HEK293 (cell line): ENCODE measurements around the gene CNN1.

Experiments
- CTCF ChIA-PET: fragments of 350-600 bp; formaldehyde crosslinking; extraction: SDS; loops from one replicate; lab custom pipeline; 2021; ENCODE audit warnings: antibody characterized with exemption; lab: Yijun Ruan, JAX
- POLR2A ChIA-PET: fragments of 300-600 bp; formaldehyde crosslinking; extraction: SDS; loops from one replicate; lab custom pipeline; 2020; ENCODE audit warnings: antibody characterized with exemption, inconsistent platforms; lab: Yijun Ruan, JAX
- H3K27ac ChIP-seq: fragments of 200-500 bp; sonication (Bioruptor generic); 2 replicates; pipeline ENCODE4 v1.5.1; 2014; ENCODE audit warnings: low read depth, low read length, control low read depth, inconsistent platforms; ENCODE audit errors: extremely low read depth
- H3K36me3 ChIP-seq, 2 experiments: fragments of 200-500 bp in 1 of 2; sonication (Bioruptor generic) in 1 of 2; 1 replicate in 1 of 2; 2 replicates in 1 of 2; pipeline ENCODE4 v1.5.1; 2014 to 2017; ENCODE audit warnings: inconsistent platforms in 2 of 2, low read length in 2 of 2; ENCODE audit not compliant: control insufficient read depth in 2 of 2, insufficient read depth in 1 of 2
- H3K4me1 ChIP-seq: fragments of 200-500 bp; sonication (Bioruptor generic); 2 replicates; pipeline ENCODE4 v1.5.1; 2014; ENCODE audit warnings: mild to moderate bottlenecking, low read length, inconsistent platforms; ENCODE audit not compliant: control insufficient read depth, insufficient read depth
- H3K4me3 ChIP-seq: 2 replicates; pipeline ENCODE4 v1.5.1; 2011; ENCODE audit warnings: low read depth, mild to moderate bottlenecking, control low read depth, low read length, moderate library complexity
- H3K9me3 ChIP-seq: fragments of 200-500 bp; sonication (Bioruptor generic); 2 replicates; pipeline ENCODE4 v1.5.1; 2014; ENCODE audit warnings: low read depth, low read length, inconsistent platforms; ENCODE audit not compliant: control insufficient read depth, insufficient read depth
- AEBP2 ChIP-seq: fragments of 450-650 bp; formaldehyde crosslinking; IDR thresholded peaks from 2 replicates; pipeline ENCODE4 v1.5.1; 2016; ENCODE audit warnings: missing biosample characterization, missing genetic modification characterization, borderline replicate concordance
- CTCF ChIP-seq: fragments of 450-650 bp; formaldehyde crosslinking; IDR thresholded peaks from 2 replicates; pipeline ENCODE4 v1.5.1; 2016; ENCODE audit warnings: missing biosample characterization, missing genetic modification characterization
- EGR2 ChIP-seq: fragments of 450-650 bp; formaldehyde crosslinking; IDR thresholded peaks from 2 replicates; pipeline ENCODE4 v1.5.1; 2016; ENCODE audit warnings: low read depth, missing biosample characterization, missing genetic modification characterization
- ELK4 ChIP-seq: IDR thresholded peaks from 2 replicates; pipeline ENCODE4 v1.6.1; 2011; ENCODE audit warnings: mild to moderate bottlenecking, low read depth, low read length, borderline replicate concordance
- IKZF3 ChIP-seq: fragments of 450-650 bp; IDR thresholded peaks from 2 replicates; pipeline ENCODE4 v1.5.0; 2018; ENCODE audit warnings: missing biosample characterization, mild to moderate bottlenecking, missing genetic modification characterization, moderate library complexity
- KLF7 ChIP-seq: fragments of 450-650 bp; formaldehyde crosslinking; IDR thresholded peaks from 2 replicates; pipeline ENCODE4 v1.5.1; 2016; ENCODE audit warnings: missing biosample characterization, missing genetic modification characterization, borderline replicate concordance
- OSR2 ChIP-seq: fragments of 450-650 bp; formaldehyde crosslinking; IDR thresholded peaks from 2 replicates; pipeline ENCODE4 v1.5.1; 2016; ENCODE audit warnings: missing biosample characterization, missing genetic modification characterization
- PATZ1 ChIP-seq: fragments of 450-650 bp; formaldehyde crosslinking; IDR thresholded peaks from 2 replicates; pipeline ENCODE4 v1.5.1; 2016; ENCODE audit warnings: missing biosample characterization, missing genetic modification characterization
- REPIN1 ChIP-seq: fragments of 450-650 bp; formaldehyde crosslinking; IDR thresholded peaks from 2 replicates; pipeline ENCODE4 v1.5.1; 2017; ENCODE audit warnings: missing biosample characterization, missing genetic modification characterization, low read depth
- SALL2 ChIP-seq: fragments of 450-650 bp; formaldehyde crosslinking; IDR thresholded peaks from 2 replicates; pipeline ENCODE4 v1.5.0; 2017; ENCODE audit warnings: missing biosample characterization, mild to moderate bottlenecking, missing genetic modification characterization, borderline replicate concordance
- SP2 ChIP-seq: fragments of 450-650 bp; formaldehyde crosslinking; IDR thresholded peaks from 2 replicates; pipeline ENCODE4 v1.5.1; 2016; ENCODE audit warnings: missing biosample characterization, missing genetic modification characterization
- ZBTB11 ChIP-seq: fragments of 450-650 bp; formaldehyde crosslinking; conservative IDR thresholded peaks from 2 replicates; pipeline ENCODE4 v1.5.1; 2016; ENCODE audit warnings: low read depth, missing biosample characterization, missing genetic modification characterization
- ZBTB17 ChIP-seq: fragments of 450-650 bp; formaldehyde crosslinking; IDR thresholded peaks from 2 replicates; pipeline ENCODE4 v1.5.1; 2016; ENCODE audit warnings: missing biosample characterization, missing genetic modification characterization
- ZBTB20 ChIP-seq: fragments of 450-650 bp; formaldehyde crosslinking; IDR thresholded peaks from 2 replicates; pipeline ENCODE4 v1.5.1; 2016; ENCODE audit warnings: missing biosample characterization, missing genetic modification characterization
- ZBTB48 ChIP-seq: fragments of 450-650 bp; formaldehyde crosslinking; IDR thresholded peaks from 2 replicates; pipeline ENCODE4 v1.5.1; 2016; ENCODE audit warnings: missing biosample characterization, missing genetic modification characterization
- ZNF10 ChIP-seq: fragments of 450-650 bp; formaldehyde crosslinking; IDR thresholded peaks from 2 replicates; pipeline ENCODE4 v1.5.1; 2017; ENCODE audit warnings: missing biosample characterization, missing genetic modification characterization
- ZNF184 ChIP-seq: fragments of 450-650 bp; IDR thresholded peaks from 2 replicates; pipeline ENCODE4 v1.5.1; 2018; ENCODE audit warnings: missing biosample characterization, mild to moderate bottlenecking, missing genetic modification characterization
- ZNF302 ChIP-seq: fragments of 450-650 bp; formaldehyde crosslinking; IDR thresholded peaks from 2 replicates; pipeline ENCODE4 v1.5.1; 2016; ENCODE audit warnings: missing biosample characterization, missing genetic modification characterization, low read depth
- ZNF544 ChIP-seq: fragments of 450-650 bp; formaldehyde crosslinking; IDR thresholded peaks from 2 replicates; pipeline ENCODE4 v1.5.0; 2017; ENCODE audit warnings: missing biosample characterization, missing genetic modification characterization
- ZNF585B ChIP-seq: fragments of 450-650 bp; formaldehyde crosslinking; IDR thresholded peaks from 2 replicates; pipeline ENCODE4 v1.5.1; 2016; ENCODE audit warnings: missing biosample characterization, missing genetic modification characterization
- ZNF624 ChIP-seq: fragments of 450-650 bp; formaldehyde crosslinking; IDR thresholded peaks from 2 replicates; pipeline ENCODE4 v1.5.1; 2017; ENCODE audit warnings: missing biosample characterization, missing genetic modification characterization
- ZNF654 ChIP-seq: fragments of 450-650 bp; formaldehyde crosslinking; IDR thresholded peaks from 2 replicates; pipeline ENCODE4 v1.5.1; 2016; ENCODE audit warnings: low read depth, missing biosample characterization, missing genetic modification characterization
- ZNF660 ChIP-seq: fragments of 450-650 bp; IDR thresholded peaks from 2 replicates; pipeline ENCODE4 v1.5.1; 2018; ENCODE audit warnings: missing biosample characterization, mild to moderate bottlenecking, missing genetic modification characterization
- ZNF692 ChIP-seq: fragments of 450-650 bp; formaldehyde crosslinking; IDR thresholded peaks from 2 replicates; pipeline ENCODE4 v1.5.1; 2016; ENCODE audit warnings: missing biosample characterization, missing genetic modification characterization
- ZNF76 ChIP-seq: fragments of 450-650 bp; formaldehyde crosslinking; IDR thresholded peaks from 2 replicates; pipeline ENCODE4; 2016; ENCODE audit warnings: low read depth, missing biosample characterization, missing genetic modification characterization, borderline replicate concordance
- ZNF768 ChIP-seq: fragments of 450-650 bp; formaldehyde crosslinking; IDR thresholded peaks from 2 replicates; pipeline ENCODE4 v1.5.1; 2018; ENCODE audit warnings: missing biosample characterization, mild to moderate bottlenecking, missing genetic modification characterization

The CNN1 gene

GRCh38 chr19:11560404-11561051 is 21.9 kb downstream of the CNN1 start:
- H3K9me3 ChIP-seq = no peaks in the 10 kb centered on the region
- no peak overlapping the region for H3K27ac ChIP-seq
- H3K4me1 ChIP-seq = no peaks in the 10 kb centered on the region
- H3K4me3 ChIP-seq = no peak overlapping the region
- ChIA-PET POLR2A (no interaction called here), CTCF (interaction anchor here (0.5 to 1.6 kb wide), 19 partner anchors 9 to 530 kb away, joined by 3 to 9 read pairs (median 3); no protein-coding TSS in a partner anchor)
- peaks cover 0 to 13% of the 10 kb centered on the region in 2 experiments; a peak in 2 of 3 replicates for H3K36me3 ChIP-seq
- TF ChIP-seq REPIN1 (tag by site-specific recombination) (no peak), ZNF76 (tag by site-specific recombination) (no peak), IKZF3 (tag by site-specific recombination) (no peak), OSR2 (tag by site-specific recombination) (no peak), ZBTB48 (tag by site-specific recombination) (peak; percentile 35; the same call in 1 of the 2 replicates), ZBTB11 (tag by site-specific recombination) (peak; percentile 55), PATZ1 (tag by site-specific recombination) (no peak), ZNF184 (tag by site-specific recombination) (0 out of 2 replicates have a peak, but pooled peaks have one; percentile 33), KLF7 (tag by site-specific recombination) (no peak), AEBP2 (tag by site-specific recombination) (no peak), SP2 (tag by site-specific recombination) (no peak), CTCF (tag by site-specific recombination) (peak; percentile 58; the same call in 1 of the 2 replicates), ZNF302 (tag by site-specific recombination) (no peak), ZNF585B (tag by site-specific recombination) (no peak), ZNF10 (tag by site-specific recombination) (no peak), ZNF654 (peak; percentile 82), ELK4 (no peak), ZNF660 (tag by site-specific recombination) (peak; percentile 31; the same call in 1 of the 2 replicates), ZNF692 (tag by site-specific recombination) (no peak), SALL2 (tag by site-specific recombination) (no peak), ZBTB17 (tag by site-specific recombination) (peak; percentile 51; the same call in 1 of the 2 replicates), ZNF768 (tag by site-specific recombination) (no peak), EGR2 (no peak), ZNF624 (tag by site-specific recombination) (no peak), ZNF544 (tag by site-specific recombination) (no peak), ZBTB20 (peak; percentile 25; the same call in 1 of the 2 replicates)
